Daoy (cell line): ENCODE measurements around the gene MOAP1. TPM values are rescaled to one million over a fixed set of nuclear protein-coding genes. Genes with fewer than 3 reads are reported as not detected.
A peak's percentile ranks its signal among the peaks of the same experiment; 100 is the strongest.
"Not testable (repeated sequence)": the region's sequence is repeated elsewhere in the genome, so short reads cannot be mapped to it uniquely, and the experiment has no call there.

Experiments used
- DNase-seq: peaks from one replicate; pipeline ENCODE4 v3.0.0-alpha.2; 2015; ENCODE audit warnings: low read depth
- total RNA-seq: library from RNA; depleted of rRNA; stranded (reverse); fragments of >200 nt; shearing (Covaris generic); gene quantifications from 2 replicates; pipeline ENCODE4 v1.2.3, GENCODE V29; 2014

Gene MOAP1
- total RNA-seq, 1 experiment from 2014 or later, result 18.8 TPM

DNA sequence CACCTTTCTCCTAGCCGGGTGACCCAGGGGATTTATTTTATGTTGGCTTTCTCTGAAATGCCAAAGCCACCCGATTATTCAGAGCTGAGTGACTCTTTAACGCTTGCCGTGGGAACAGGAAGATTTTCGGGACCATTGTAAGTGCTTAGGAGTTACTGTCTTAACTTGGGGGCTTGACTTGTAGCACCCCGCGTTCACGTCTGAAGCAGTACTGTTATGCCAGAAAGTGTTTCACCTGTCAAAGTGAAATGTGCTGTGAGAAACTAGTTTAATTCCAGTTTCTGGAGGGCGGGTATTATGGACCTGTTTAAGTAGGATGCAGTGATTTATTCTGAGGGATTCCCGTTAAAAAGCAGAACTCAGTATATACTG, 638 bp upstream of the MOAP1 start:
- no peak for DNase-seq

GRCh38 chr14:93183596-93184317, 940 bp downstream of the MOAP1 start:
- no peak for DNase-seq

- no peak for DNase-seq
These were observed 9.2 kb downstream of the MOAP1 start for GRCh38 chr14:93175492-93175891.

DNA sequence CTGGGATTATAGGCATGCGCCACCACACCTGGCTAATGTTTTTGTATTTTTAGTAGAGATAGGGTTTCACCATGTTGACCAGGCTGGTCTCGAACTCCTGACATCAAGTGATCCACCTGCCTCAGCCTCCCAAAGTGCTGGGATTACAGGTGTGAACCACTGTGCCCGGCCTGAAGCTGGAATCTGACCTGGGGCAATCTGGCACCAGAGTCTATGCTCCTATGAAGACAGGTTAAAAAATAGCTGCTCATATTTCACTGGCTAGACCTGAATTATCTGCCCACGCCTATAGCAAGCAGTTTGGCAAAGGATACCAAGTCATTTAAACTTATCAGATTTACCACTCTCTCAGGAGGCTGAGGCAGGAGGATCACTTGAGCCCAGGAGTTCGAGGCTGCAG, 10.0 kb downstream of the MOAP1 start:
- DNase-seq, result not testable (repeated sequence)

DNA sequence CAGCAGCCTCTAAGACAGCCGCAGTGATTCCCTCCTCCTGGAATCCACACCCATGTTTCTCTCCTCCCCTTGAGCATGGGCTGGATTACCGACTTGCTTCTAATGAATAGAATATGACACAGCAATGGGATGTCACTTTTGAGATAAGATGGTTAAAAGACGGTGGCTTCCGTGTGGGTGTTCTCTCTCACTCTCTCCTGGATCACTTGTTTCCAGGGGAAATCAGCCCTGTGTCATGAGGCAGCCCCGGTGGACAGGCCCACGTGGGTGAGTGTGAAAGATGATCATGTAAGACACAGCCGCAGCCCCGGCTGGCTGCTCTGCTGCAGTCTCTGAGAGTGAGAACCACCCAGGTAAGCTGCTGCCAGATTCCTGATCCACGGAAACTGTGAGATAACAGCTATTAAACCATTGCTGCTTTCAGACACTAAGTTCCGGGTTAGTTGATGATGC, 10.7 kb downstream of the MOAP1 start:
- DNase-seq, result peak; percentile 37

DNA sequence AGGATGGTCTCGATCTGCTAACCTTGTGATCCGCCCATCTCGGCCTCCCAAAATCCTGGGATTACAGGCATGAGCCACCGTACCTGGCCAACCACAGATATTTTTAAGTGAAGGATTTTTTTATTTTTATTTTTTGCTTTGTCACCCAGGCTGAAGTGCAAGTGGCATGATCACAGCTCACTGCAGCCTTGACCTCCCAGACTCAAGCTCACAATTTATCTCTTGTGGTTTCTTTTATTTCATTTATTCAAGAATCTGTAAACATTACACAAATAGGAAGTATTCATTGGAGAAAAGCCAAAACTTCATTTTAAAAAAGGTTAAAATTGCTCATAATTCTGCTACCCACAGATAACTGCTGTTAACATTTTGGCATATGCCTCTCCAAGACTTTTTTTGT, 13.3 kb downstream of the MOAP1 start:
- no peak for DNase-seq

DNA sequence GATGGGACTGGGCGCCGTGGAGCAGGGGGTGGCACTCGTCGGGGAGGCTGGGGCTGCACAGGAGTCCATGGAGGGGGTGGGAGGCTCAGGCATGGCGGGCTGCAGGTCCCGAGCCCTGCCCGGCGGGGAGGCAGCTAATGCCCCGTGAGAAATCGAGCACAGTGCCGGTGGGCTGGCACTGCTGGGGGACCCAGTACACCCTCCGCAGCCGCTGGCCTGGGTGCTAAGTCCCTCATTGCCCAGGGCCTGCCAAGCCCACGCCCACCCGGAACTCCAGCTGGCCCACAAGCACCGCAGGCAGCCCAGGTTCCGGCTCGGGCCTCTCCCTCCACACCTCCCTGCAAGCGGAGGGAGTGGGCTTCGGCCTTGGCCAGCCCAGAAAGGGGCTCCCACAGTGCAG, 14.6 kb downstream of the MOAP1 start:
- DNase-seq, result not testable (repeated sequence)

DNA sequence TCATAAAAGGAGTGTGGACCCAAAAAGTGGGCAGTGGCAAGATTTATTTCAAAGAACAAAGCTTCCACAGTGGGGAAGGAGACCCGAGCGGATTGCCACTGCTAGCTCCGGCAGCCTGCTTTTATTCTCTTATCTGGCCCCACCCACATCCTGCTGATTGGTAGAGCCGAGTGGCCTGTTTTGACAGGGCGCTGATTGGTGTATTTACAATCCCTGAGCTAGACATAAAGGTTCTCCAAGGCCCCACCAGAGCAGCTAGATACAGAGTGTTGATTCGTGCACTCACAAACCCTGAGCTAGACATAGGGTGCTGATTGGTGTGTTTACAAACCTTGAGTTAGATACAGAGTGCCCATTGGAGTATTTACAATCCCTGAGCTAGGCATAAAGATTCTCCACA, 15.1 kb downstream of the MOAP1 start:
- not testable (repeated sequence) for DNase-seq

- DNase-seq, result not testable (repeated sequence)
These were observed 16.1 kb downstream of the MOAP1 start for GRCh38 chr14:93168610-93169009.

DNA sequence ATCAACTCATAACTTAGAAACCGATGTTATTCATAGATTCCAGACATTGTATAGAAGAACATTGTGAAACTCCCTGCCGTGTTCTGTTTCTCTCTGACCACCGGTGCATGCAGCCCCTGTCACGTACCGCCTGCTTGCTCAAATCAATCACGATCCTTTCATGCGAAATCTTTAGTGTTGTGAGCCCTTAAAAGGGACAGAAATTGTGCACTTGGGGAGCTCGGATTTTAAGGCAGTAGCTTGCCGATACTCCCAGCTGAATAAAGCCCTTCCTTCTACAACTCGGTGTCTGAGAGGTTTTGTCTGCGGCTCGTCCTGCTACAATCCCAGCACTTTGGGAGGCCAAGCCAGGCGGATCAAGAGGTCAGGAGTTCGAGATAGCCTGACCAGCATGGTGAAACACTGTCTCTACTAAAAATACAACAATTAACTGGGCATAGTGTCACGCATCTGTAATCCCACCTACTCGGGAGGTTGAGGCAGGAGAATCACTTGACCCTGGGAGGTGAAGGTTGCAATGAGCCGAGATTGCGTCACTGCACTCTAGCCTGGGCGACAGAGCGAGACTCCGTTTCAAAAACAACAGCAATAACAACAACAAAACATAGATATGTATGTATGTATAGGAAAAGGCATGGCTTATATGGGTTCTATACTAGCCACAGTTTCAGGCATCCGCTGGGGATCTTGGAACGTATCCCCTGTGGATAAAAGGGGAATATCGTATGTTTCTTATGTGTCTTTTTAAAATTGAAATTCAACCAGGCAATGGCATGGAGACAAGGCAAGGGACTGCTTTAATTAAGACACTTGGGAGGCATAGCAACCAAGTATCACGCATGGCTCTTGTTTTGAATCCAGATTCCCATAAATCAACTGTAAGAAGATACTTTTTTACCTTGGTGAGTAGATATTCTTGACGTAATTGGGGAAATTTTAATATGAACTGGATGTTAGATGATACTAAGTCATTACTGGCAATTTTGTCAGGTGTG, 19.1 kb downstream of the MOAP1 start:
- DNase-seq, result not testable (repeated sequence)

GRCh38 chr14:93163564-93163963, 21.1 kb downstream of the MOAP1 start:
- DNase-seq, result no peak

DNA sequence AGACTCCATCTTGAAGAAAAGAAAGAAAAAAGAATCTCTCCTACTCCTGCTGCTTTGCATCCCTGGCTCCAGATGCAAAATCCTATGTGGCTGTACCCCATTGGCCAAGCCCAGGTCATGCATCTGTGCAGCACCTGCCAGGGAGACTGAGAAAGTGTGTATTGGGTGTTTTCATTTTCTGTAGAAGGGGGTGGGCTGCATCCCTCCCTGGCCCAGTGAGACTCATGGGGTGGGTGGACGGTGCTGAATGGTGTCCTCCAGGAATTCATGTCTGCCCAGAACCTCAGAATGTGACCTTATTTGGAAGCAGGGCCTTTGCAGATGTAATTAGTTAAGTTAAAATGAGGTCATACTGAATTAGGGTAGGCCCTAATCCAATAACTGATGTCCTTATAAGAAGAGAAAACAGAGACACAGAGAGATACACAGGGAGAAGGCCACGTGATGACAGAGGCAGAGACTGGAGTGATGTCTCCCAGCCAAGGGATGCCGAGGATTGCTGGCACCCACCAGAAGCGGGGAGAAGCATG, 23.2 kb downstream of the MOAP1 start:
- DNase-seq, result no peak

DNA sequence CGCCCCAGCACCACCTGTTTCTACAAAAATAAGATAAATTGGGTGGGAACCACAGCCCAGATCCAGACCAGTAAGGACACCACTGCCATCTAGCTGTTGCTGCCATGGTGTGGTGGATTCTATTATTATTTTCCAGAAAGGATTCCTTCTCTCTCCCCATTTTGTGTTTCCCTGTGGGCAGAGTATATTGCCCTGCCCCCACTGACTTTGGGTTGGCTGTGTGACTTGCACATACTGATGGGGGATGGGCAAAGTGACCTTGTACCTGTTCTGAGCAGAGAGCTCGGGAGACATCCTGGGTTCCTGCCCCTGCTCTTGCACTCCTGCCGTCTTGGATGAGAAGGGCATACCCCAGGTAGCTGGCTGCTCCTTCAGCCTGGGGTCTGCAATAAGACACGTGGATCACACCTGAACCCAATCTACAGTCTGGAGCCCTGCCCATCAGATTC, 24.3 kb downstream of the MOAP1 start:
- DNase-seq, result peak; percentile 35

- not testable (repeated sequence) for DNase-seq
These were observed 24.9 kb downstream of the MOAP1 start for GRCh38 chr14:93159625-93160352.

- not testable (repeated sequence) for DNase-seq
These were observed 26.3 kb downstream of the MOAP1 start for GRCh38 chr14:93158349-93158748.

DNA sequence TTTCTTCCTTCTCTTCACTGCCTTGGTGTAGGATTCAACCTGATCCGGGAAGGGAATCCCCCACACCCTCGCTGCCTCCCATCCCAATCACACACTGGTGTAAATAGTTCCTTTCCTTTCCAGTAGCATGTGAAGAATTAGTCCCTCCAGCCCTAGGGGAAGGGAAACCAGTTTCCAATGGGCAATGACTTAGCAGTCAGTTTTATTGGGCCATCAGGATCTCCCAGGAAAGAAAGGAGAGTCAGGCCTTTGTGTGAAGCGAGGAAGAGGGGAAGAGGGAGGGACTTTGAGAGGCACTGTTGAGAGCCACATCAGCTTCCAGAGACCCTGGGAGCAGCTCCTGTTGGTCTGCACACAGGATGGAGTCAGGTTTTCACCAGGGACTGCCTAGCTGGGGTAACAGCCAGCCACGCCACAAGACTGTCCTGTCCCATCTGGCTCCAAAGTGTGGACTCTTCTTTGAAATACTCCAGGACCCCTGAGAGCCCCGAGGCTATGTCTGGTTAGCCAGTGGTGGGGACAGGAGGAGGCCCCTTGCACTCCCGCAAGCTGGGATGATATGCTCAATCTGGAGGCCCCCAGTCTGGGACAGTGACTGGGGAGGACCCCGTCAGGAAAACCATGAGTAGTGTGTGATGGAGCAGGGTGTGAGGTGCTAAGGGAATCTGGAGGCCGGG, 27.9 kb downstream of the MOAP1 start:
- DNase-seq, result no peak

DNA sequence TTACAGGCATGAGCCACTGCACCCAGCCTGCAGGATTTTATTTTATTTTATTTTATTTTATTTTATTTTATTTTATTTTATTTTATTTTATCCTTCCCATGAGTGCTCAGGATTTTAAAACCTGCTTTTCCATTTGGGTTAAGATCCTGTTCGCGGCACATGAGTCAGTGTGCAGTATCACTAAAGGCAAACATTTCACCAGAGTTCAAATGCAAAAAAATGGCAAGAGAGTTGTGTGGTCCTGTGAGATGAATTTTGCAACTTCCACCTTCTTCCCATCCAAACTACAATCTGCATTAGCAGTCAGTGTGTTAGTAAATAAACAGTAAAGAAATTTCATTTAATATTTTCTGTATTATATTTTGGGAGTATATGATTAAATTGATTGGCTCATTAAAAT, 29.0 kb downstream of the MOAP1 start:
- DNase-seq, result no peak

GRCh38 chr14:93153121-93153520, 31.6 kb downstream of the MOAP1 start:
- no peak for DNase-seq

DNA sequence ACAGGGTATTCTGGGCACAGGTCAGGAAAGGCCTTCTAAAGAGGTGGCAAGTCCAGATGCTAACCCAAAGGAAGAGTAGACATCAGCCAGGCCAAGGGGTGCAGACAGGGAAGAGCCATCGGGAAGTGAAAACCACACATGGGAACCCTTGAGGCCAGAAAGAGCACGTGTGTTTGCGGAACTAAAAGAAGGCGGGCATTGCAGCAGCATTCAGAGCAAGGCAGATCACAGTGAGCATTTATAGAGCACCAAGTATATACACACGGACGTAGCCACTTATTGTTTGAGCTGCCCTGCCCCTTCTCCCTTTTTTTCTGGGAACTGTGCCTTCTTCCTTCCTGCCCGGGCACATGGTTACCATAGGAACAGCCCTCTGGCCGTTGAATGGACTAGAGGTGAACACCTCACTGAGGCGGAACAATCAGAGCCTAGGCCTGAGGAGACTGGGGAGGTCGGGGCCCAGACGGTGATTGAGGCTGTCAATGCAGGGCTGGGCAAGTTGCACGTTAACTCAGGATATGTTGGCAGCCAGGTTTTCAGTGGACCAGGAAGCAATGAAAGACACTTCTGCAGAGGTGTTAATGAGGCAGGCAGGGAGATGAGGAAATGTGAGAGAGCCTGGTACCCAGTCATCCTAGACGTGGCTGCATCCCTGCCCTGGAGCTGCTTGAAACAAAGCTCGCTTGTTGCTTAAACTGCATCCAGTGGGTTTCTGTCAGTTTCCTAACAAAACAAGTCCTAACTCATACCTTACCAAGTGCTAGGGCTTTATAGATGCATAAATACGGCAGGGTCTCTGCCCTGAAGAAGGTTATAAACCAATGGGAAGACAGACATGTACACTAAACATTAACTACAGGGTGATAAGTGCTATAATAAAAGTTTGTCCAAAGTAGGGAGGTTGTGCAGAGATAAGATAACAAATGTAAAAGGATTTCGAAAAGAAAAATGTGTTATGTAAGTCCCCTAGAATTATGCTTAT, 34.2 kb downstream of the MOAP1 start:
- DNase-seq, result no peak

DNA sequence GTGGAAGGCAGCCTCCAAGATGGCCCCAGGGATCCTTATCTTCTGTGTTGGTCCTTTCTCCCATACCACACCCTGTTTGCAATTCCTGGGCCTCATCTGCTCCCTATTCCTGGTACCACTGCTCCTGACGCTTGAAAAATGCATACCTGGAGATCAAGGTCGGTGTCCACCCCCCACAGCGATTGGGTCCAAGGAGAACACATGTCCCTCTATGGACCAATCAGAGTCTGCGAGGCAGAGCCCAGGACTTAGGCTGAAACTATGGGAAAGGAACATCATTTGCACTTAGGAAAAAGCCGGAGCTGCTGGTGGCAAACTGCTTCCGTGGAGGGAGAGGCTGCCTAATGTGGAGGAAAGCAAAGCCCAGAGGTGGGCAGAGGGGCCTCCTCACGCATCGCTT, 35.7 kb downstream of the MOAP1 start:
- no peak for DNase-seq
